Stimulated activated CD4-positive, alpha-beta T cell treated with anti-CD3 and anti-CD28 coated beads, Interleukin-12 subunit alpha, Interleukin-12 subunit beta, amount 100 ng/mL, for 24 hours (primary cell): ENCODE measurements around the gene PIGN.

Experiments
- DNase-seq, 2 experiments: peaks; one replicate each; pipeline ENCODE4 v3.0.0-alpha.2; 2020; ENCODE audit warnings: low read depth in 2 of 2

Gene PIGN

GRCh38 chr18:62119884-62120283 is 67.0 kb downstream of the PIGN start:
- no peak for DNase-seq

GRCh38 chr18:62118328-62118727 is 68.5 kb downstream of the PIGN start:
- no peak for DNase-seq

GRCh38 chr18:62109676-62110075 is 77.2 kb downstream of the PIGN start:
- DNase-seq, result no peak

- DNase-seq, result no peak
Observed at GRCh38 chr18:62107881-62108280, 79.0 kb downstream of the PIGN start.

- DNase-seq, result no peak
Observed at GRCh38 chr18:62106271-62106670, 80.6 kb downstream of the PIGN start.

- no peak for DNase-seq
Observed at GRCh38 chr18:62105376-62105775, 81.5 kb downstream of the PIGN start.

- DNase-seq, result no peak
Observed at GRCh38 chr18:62102221-62102620, 84.6 kb downstream of the PIGN start.

- DNase-seq, result no peak
Observed at GRCh38 chr18:62101321-62101721, 85.5 kb downstream of the PIGN start.

- no peak for DNase-seq
Observed at GRCh38 chr18:62098960-62099359, 87.9 kb downstream of the PIGN start.

- no peak for DNase-seq
Observed at GRCh38 chr18:62097698-62098097, 89.2 kb downstream of the PIGN start.

- no peak for DNase-seq
Observed at GRCh38 chr18:62091487-62092120, 95.3 kb downstream of the PIGN start.

GRCh38 chr18:62089174-62089573 is 97.7 kb downstream of the PIGN start:
- DNase-seq, result no peak

- no peak for DNase-seq
Observed at GRCh38 chr18:62088156-62088555, 98.7 kb downstream of the PIGN start.

GRCh38 chr18:62085756-62086155 is 101.1 kb downstream of the PIGN start:
- DNase-seq, result no peak

- DNase-seq, result no peak
Observed at GRCh38 chr18:62081761-62082294, 105.0 kb downstream of the PIGN start.

- no peak for DNase-seq
Observed at GRCh38 chr18:62081248-62081647, 105.6 kb downstream of the PIGN start.

- no peak for DNase-seq
Observed at GRCh38 chr18:62080172-62080900, 106.5 kb downstream of the PIGN start.

GRCh38 chr18:62073461-62074281 is 113.2 kb downstream of the PIGN start:
- no peak for DNase-seq

- no peak for DNase-seq
Observed at GRCh38 chr18:62072370-62072769, 114.5 kb downstream of the PIGN start.

GRCh38 chr18:62071071-62071470 is 115.8 kb downstream of the PIGN start:
- DNase-seq, result no peak

- no peak for DNase-seq
Observed at GRCh38 chr18:62070302-62070701, 116.6 kb downstream of the PIGN start.

GRCh38 chr18:62069556-62069955 is 117.3 kb downstream of the PIGN start:
- no peak for DNase-seq
